ENCODE measurements around the gene TANGO6.

The TANGO6 gene

DNA sequence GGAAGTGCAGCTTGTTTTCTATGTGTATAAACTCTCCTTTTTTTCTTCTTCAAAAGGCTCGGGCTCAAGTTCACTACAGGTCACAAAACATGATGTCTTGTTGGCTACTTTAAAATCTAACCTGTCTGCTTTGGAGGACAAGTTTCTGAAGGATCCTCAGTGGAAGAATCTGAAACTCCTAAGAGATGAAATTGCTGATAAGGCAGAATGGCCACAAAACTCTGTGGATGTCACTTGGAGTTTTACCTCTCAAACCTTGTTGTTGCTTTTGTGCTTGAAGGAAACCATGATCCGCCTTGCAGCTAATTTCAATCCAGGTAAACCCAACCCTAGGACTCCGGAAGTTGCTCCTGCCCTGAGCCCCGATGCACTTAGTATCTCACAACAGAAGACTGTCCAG is 16.5 kb downstream of the TANGO6 start:
- TF ChIP-seq, protein P1, sequence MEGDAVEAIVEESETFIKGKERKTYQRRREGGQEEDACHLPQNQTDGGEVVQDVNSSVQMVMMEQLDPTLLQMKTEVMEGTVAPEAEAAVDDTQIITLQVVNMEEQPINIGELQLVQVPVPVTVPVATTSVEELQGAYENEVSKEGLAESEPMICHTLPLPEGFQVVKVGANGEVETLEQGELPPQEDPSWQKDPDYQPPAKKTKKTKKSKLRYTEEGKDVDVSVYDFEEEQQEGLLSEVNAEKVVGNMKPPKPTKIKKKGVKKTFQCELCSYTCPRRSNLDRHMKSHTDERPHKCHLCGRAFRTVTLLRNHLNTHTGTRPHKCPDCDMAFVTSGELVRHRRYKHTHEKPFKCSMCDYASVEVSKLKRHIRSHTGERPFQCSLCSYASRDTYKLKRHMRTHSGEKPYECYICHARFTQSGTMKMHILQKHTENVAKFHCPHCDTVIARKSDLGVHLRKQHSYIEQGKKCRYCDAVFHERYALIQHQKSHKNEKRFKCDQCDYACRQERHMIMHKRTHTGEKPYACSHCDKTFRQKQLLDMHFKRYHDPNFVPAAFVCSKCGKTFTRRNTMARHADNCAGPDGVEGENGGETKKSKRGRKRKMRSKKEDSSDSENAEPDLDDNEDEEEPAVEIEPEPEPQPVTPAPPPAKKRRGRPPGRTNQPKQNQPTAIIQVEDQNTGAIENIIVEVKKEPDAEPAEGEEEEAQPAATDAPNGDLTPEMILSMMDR (IDR thresholded peaks at IDR 0.05), result no peak
- H3K27me3 ChIP-seq (ENCODE audit: control insufficient read depth, insufficient read depth, low read length), result no peaks in the 10 kb centered on the region
- H3K27ac ChIP-seq, result no peak overlapping the region
- no peaks in the 10 kb centered on the region for H3K36me3 ChIP-seq (ENCODE audit: control insufficient read depth, insufficient read depth, low read length)
- no peak overlapping the region for H3K4me2 ChIP-seq (ENCODE audit: low read length)
- H3K9ac ChIP-seq, result no peak overlapping the region
- no peak overlapping the region for H2AFZ ChIP-seq
- H3K4me3 ChIP-seq (ENCODE audit: low read depth, low read length), result no peak overlapping the region
- peaks cover 9% of the 10 kb centered on the region for H3K4me1 ChIP-seq
- peaks cover 2% of the 10 kb centered on the region for H3K79me2 ChIP-seq
- no peaks in the 10 kb centered on the region for H3K9me3 ChIP-seq (ENCODE audit: control insufficient read depth, low read length)

DNA sequence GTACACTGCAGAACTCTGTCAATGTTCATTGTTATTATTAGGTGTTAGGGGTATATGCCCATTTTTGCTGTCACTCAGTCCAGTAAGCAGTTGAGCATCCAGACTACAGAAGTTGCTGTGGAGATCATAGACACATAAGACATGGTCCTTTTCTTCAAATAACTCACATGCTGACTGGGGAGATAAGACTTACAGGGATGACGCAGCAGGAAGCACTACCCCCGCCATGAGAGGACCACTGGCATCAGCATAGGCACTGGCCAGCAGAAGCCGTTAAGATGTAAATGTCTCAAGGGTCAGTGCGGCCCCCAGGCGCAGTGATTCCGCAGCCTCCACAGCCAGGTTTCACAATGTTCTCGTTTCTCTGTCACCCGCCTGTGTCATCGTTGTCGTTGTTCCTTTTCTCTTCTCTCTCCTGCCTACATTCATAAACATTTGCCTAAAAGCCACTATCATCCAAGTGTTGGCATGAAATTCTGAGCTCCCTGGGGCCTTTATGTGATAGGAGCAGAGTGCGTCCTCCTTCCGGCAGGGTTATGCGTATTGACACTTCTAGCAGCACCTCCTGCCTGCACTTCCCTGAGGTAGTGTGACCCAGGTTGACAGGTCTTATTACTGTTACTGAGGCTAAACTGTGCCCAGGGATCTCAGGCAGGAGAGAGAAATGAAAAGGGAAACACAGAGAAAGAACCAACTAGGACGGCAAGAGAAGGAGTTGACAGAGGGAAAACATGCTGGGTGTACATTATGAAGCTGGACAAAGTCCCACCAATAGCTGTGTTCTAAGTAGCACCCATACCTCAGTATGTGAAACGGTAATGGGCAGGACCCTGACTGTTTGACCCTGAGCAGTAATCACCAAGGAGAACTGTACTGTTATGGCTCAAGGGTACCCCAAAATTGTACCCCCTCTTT is 17.9 kb downstream of the TANGO6 start:
- H3K4me2 ChIP-seq (ENCODE audit: low read length), result no peak overlapping the region
- no peaks in the 10 kb centered on the region for H3K27me3 ChIP-seq (ENCODE audit: control insufficient read depth, insufficient read depth, low read length)
- H3K9ac ChIP-seq, result no peak overlapping the region
- TF ChIP-seq, protein P1 (IDR thresholded peaks at IDR 0.05), result no peak
- peaks cover 9% of the 10 kb centered on the region for H3K4me1 ChIP-seq
- no peak overlapping the region for H2AFZ ChIP-seq
- no peak overlapping the region for H3K4me3 ChIP-seq (ENCODE audit: low read depth, low read length)
- no peaks in the 10 kb centered on the region for H3K36me3 ChIP-seq (ENCODE audit: control insufficient read depth, insufficient read depth, low read length)
- no peak overlapping the region for H3K27ac ChIP-seq
- no peaks in the 10 kb centered on the region for H3K9me3 ChIP-seq (ENCODE audit: control insufficient read depth, low read length)
- peaks cover 2% of the 10 kb centered on the region for H3K79me2 ChIP-seq

DNA sequence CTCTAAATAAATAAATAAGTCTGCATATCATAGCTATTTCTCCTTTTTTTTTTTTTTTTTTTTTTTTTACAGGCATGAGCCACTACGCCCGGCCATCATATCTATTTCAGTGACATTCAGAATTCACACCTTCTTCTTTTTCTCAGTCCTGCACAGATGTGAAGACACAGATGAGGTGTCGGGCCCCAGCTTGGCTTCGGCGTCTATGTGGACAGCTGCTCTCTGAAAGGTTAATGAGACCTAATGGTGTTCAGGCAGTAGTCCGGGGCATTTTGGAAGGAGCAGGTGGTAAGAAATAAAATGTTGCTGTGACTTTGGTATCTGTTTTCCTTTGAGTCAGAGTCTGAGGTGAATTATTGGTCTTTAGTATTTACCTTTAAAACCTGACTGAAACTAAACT is 23.6 kb downstream of the TANGO6 start:
- no peak overlapping the region for H3K4me3 ChIP-seq (ENCODE audit: low read depth, low read length)
- no peak overlapping the region for H2AFZ ChIP-seq
- H3K27ac ChIP-seq, result no peak overlapping the region
- no peaks in the 10 kb centered on the region for H3K79me2 ChIP-seq
- no peaks in the 10 kb centered on the region for H3K4me1 ChIP-seq
- H3K9me3 ChIP-seq (ENCODE audit: control insufficient read depth, low read length), result no peaks in the 10 kb centered on the region
- no peak overlapping the region for H3K4me2 ChIP-seq (ENCODE audit: low read length)
- H3K9ac ChIP-seq, result no peak overlapping the region
- H3K27me3 ChIP-seq (ENCODE audit: control insufficient read depth, insufficient read depth, low read length), result no peaks in the 10 kb centered on the region
- no peaks in the 10 kb centered on the region for H3K36me3 ChIP-seq (ENCODE audit: control insufficient read depth, insufficient read depth, low read length)
- TF ChIP-seq, protein P1 (IDR thresholded peaks at IDR 0.05), result no peak

DNA sequence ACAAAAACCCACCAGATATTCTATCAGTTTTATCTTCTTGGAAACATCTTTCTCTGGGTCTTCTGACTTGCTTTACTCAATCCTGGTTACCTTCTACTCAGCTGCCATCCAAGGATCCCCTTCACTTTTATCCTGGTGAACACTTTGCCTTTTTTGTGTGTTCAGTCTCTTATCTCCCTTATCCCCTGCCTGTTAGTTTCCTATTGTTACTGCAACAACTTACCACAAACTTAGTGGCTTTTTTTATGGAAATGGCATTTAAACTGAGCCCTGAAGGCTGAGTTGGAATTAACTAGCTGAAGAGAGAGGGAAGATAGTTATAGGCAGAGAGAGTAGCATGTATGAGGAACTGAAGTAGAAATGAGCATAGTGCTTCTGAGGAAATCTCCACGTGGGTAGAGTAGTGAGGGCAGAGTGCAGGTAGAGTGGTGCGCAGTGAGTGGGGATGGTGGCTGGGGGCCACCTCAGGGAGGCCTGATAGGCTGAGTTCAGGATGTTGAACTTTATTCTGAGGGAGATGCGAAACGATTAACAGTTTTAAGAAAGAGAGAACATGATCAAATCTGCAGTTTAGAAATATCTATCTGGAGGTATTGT is 26.3 kb downstream of the TANGO6 start:
- H3K27me3 ChIP-seq (ENCODE audit: control insufficient read depth, insufficient read depth, low read length), result no peaks in the 10 kb centered on the region
- no peaks in the 10 kb centered on the region for H3K79me2 ChIP-seq
- no peak overlapping the region for H3K4me2 ChIP-seq (ENCODE audit: low read length)
- no peak overlapping the region for H3K9ac ChIP-seq
- no peaks in the 10 kb centered on the region for H3K36me3 ChIP-seq (ENCODE audit: control insufficient read depth, insufficient read depth, low read length)
- TF ChIP-seq, protein P1 (IDR thresholded peaks at IDR 0.05), result no peak
- no peak overlapping the region for H2AFZ ChIP-seq
- no peak overlapping the region for H3K4me3 ChIP-seq (ENCODE audit: low read depth, low read length)
- no peaks in the 10 kb centered on the region for H3K9me3 ChIP-seq (ENCODE audit: control insufficient read depth, low read length)
- no peak overlapping the region for H3K27ac ChIP-seq
- no peaks in the 10 kb centered on the region for H3K4me1 ChIP-seq
